HS-5 (cell line): Measurements from ENCODE around the gene MEIOC.
A peak's percentile ranks its signal among the peaks of the same experiment; 100 is the strongest.
"Not testable (repeated sequence)": the region's sequence is repeated elsewhere in the genome, so short reads cannot be mapped to it uniquely, and the experiment has no call there.

Experiments
- DNase-seq: peaks from one replicate; pipeline ENCODE4 v3.0.0-alpha.2; 2012; ENCODE audit warnings: low read depth

MEIOC gene

GRCh38 chr17:44655983-44656710, at the start of gene MEIOC:
Gene MEIOC (plus strand): TSS chr17:44656468. CDS start chr17:44656614, 146 bp downstream.
- DNase-seq, result no peak

- DNase-seq, result no peak
Measured at GRCh38 chr17:44606658-44607057, 49.6 kb upstream of the MEIOC start.

GRCh38 chr17:44607836-44608690, 48.2 kb upstream of the MEIOC start:
- no peak for DNase-seq

GRCh38 chr17:44608727-44609435, 47.4 kb upstream of the MEIOC start:
- DNase-seq, result no peak

GRCh38 chr17:44610331-44610730, 45.9 kb upstream of the MEIOC start:
- no peak for DNase-seq

GRCh38 chr17:44610871-44611270, 45.4 kb upstream of the MEIOC start:
- no peak for DNase-seq

- DNase-seq, result no peak
Measured at GRCh38 chr17:44614862-44615261, 41.4 kb upstream of the MEIOC start.

- DNase-seq, result not testable (repeated sequence)
Measured at GRCh38 chr17:44618652-44619051, 37.6 kb upstream of the MEIOC start.

- no peak for DNase-seq
Measured at GRCh38 chr17:44623070-44623725, 33.1 kb upstream of the MEIOC start.

GRCh38 chr17:44627513-44628242, 28.6 kb upstream of the MEIOC start:
- no peak for DNase-seq

- DNase-seq, result no peak
Measured at GRCh38 chr17:44628243-44629188, 27.8 kb upstream of the MEIOC start.

GRCh38 chr17:44629314-44629713, 27.0 kb upstream of the MEIOC start:
- no peak for DNase-seq

GRCh38 chr17:44630703-44631102, 25.6 kb upstream of the MEIOC start:
- no peak for DNase-seq

GRCh38 chr17:44633998-44634397, 22.3 kb upstream of the MEIOC start:
- DNase-seq, result no peak

GRCh38 chr17:44634401-44634800, 21.9 kb upstream of the MEIOC start:
- not testable (repeated sequence) for DNase-seq

- peak; percentile 13 for DNase-seq
Measured at GRCh38 chr17:44636562-44636961, 19.7 kb upstream of the MEIOC start.

GRCh38 chr17:44637066-44637465, 19.2 kb upstream of the MEIOC start:
- no peak for DNase-seq

- DNase-seq, result no peak
Measured at GRCh38 chr17:44642834-44643233, 13.4 kb upstream of the MEIOC start.

GRCh38 chr17:44645341-44645740, 10.9 kb upstream of the MEIOC start:
- DNase-seq, result no peak

GRCh38 chr17:44646280-44646679, 10.0 kb upstream of the MEIOC start:
- DNase-seq, result no peak
